C1 segment of cervical spinal cord (tissue), 14 donors: Measurements from ENCODE around the gene PMIS2.

Experiments
- DNase-seq, 14 donors: peaks; one replicate each; lab custom pipeline; 2025; lab: John Stamatoyannopoulos, UW

PMIS2 gene

GRCh38 chr19:35556025-35556590 is 29.9 kb upstream of the PMIS2 start:
- no peak for DNase-seq

- DNase-seq, result no peak
Measured at GRCh38 chr19:35556846-35557538, 29.0 kb upstream of the PMIS2 start.

- DNase-seq, result peak in 2 of 14 donors; percentile 21 to 78
Measured at GRCh38 chr19:35557539-35558399, 28.2 kb upstream of the PMIS2 start.

- no peak for DNase-seq
Measured at GRCh38 chr19:35558400-35559280, 27.3 kb upstream of the PMIS2 start.

GRCh38 chr19:35559281-35559659 is 26.7 kb upstream of the PMIS2 start:
- no peak for DNase-seq

- DNase-seq, result no peak
Measured at GRCh38 chr19:35559781-35560180, 26.2 kb upstream of the PMIS2 start.

- DNase-seq, result no peak
Measured at GRCh38 chr19:35560271-35560670, 25.7 kb upstream of the PMIS2 start.

- no peak for DNase-seq
Measured at GRCh38 chr19:35560677-35561076, 25.3 kb upstream of the PMIS2 start.

- no peak for DNase-seq
Measured at GRCh38 chr19:35561436-35561835, 24.5 kb upstream of the PMIS2 start.

- DNase-seq, result no peak
Measured at GRCh38 chr19:35562336-35562735, 23.6 kb upstream of the PMIS2 start.

GRCh38 chr19:35562776-35563175 is 23.2 kb upstream of the PMIS2 start:
- no peak for DNase-seq

GRCh38 chr19:35563207-35563829 is 22.7 kb upstream of the PMIS2 start, which contains the start of gene ATP4A:
ATP4A (minus strand) TSS chr19:35563658; CDS start chr19:35563629, 29 bp downstream.
- no peak for DNase-seq

- DNase-seq, result no peak
Measured at GRCh38 chr19:35565016-35565856, 20.7 kb upstream of the PMIS2 start.

- no peak for DNase-seq
Measured at GRCh38 chr19:35566738-35567137, 19.2 kb upstream of the PMIS2 start.

GRCh38 chr19:35569281-35569781 is 16.6 kb upstream of the PMIS2 start:
- DNase-seq, result peak in 1 of 14 donors; percentile 71

GRCh38 chr19:35571406-35571965 is 14.5 kb upstream of the PMIS2 start:
- DNase-seq, result no peak

GRCh38 chr19:35577918-35578317 is 8.1 kb upstream of the PMIS2 start:
- DNase-seq, result no peak

GRCh38 chr19:35578707-35579106 is 7.3 kb upstream of the PMIS2 start:
- DNase-seq, result no peak

- DNase-seq, result no peak
Measured at GRCh38 chr19:35582760-35583159, 3.2 kb upstream of the PMIS2 start.

GRCh38 chr19:35587321-35587720 is 1.3 kb downstream of the PMIS2 start:
- no peak for DNase-seq
